Activated T-helper 1 cell treated with anti-CD3 and anti-CD28 coated beads, Interleukin-12 subunit alpha, Interleukin-12 subunit beta, Interleukin-2, Interleukin-4 antibody, amounts not matched to agents 30 ng/mL and 10 ng/mL and 1 ng/mL, durations not matched to agents 14 hours and 24 hours and 36 hours (primary cell): ENCODE results near the gene STAP2. TPM values are rescaled to one million over a fixed set of nuclear protein-coding genes. Genes with fewer than 3 reads are reported as not detected.

Source experiments
- total RNA-seq: library from RNA; stranded (reverse); gene quantifications from 2 replicates; pipeline ENCODE4 v1.2.3, GENCODE V29; 2022

STAP2 gene
- total RNA-seq, 1 donor from 2014 or later = 15.0 TPM

Other genes with a start within 250 kb of the STAP2 start
- 131 and 135 TPM in 2 replicates for gene MAP2K2, start 214.7 kb downstream of the STAP2 start, total RNA-seq
- gene CREB3L3, start 185.2 kb downstream of the STAP2 start, total RNA-seq = 0.13 TPM in 1 of 2 replicates, not detected in the other
- 42.6 and 46.4 TPM in 2 replicates for gene SIRT6, start 156.3 kb downstream of the STAP2 start, total RNA-seq
- 0.49 and 0.54 TPM in 2 replicates for gene ANKRD24, start 156.1 kb downstream of the STAP2 start, total RNA-seq
- 43.3 and 49.7 TPM in 2 replicates for gene EBI3, start 109.3 kb downstream of the STAP2 start, total RNA-seq
- 36.8 and 40.6 TPM in 2 replicates for gene YJU2, start 91.7 kb downstream of the STAP2 start, total RNA-seq
- gene SHD, start 59.6 kb downstream of the STAP2 start, total RNA-seq = not detected in 2 replicates
- gene TMIGD2, start 36.4 kb downstream of the STAP2 start, total RNA-seq = 11.0 and 13.2 TPM in 2 replicates
- gene FSD1, start 34.2 kb downstream of the STAP2 start, total RNA-seq = 39.1 and 46.5 TPM in 2 replicates
- gene MPND, start 4.7 kb upstream of the STAP2 start, total RNA-seq = 15.7 and 19.3 TPM in 2 replicates
- 50.3 and 54.2 TPM in 2 replicates for gene SH3GL1, start 61.7 kb upstream of the STAP2 start, total RNA-seq
- gene CHAF1A, start 63.8 kb upstream of the STAP2 start, total RNA-seq = 106 and 107 TPM in 2 replicates
- gene UBXN6, start 119.0 kb upstream of the STAP2 start, total RNA-seq = 49.5 and 51.0 TPM in 2 replicates
- 66.4 and 70.0 TPM in 2 replicates for gene HDGFL2, start 133.5 kb upstream of the STAP2 start, total RNA-seq
- gene PLIN4, start 179.7 kb upstream of the STAP2 start, total RNA-seq = not detected in 2 replicates
- not detected in 2 replicates for gene PLIN5, start 196.4 kb upstream of the STAP2 start, total RNA-seq
- 0.27 and 0.39 TPM in 2 replicates for gene LRG1, start 201.2 kb upstream of the STAP2 start, total RNA-seq
- not detected in 2 replicates for gene SEMA6B, start 220.9 kb upstream of the STAP2 start, total RNA-seq